Tibial nerve (tissue), 4 donors: ENCODE data around the gene ATAD3B. TPM values are rescaled to one million over a fixed set of nuclear protein-coding genes. Genes with fewer than 3 reads are reported as not detected.
A peak's percentile ranks its signal among the peaks of the same experiment; 100 is the strongest.
"Not testable (repeated sequence)": the region's sequence is repeated elsewhere in the genome, so short reads cannot be mapped to it uniquely, and the experiment has no call there.

Experiments used
- DNase-seq, 2 donors: peaks; one replicate each; pipeline ENCODE4 v3.0.0-alpha.2; 2019; ENCODE audit warnings: low spot score in 2 of 2
- H3K27ac ChIP-seq, 4 donors: fragments of 200-600 bp; sonication (generic) in 3 of 4; one replicate each; pipeline ENCODE4 v1.5.1; 2017 to 2019; ENCODE audit warnings: mild to moderate bottlenecking in 1 of 4
- H3K27me3 ChIP-seq, 2 donors: fragments of 200-600 bp; sonication (generic) in 1 of 2; one replicate each; pipeline versions ENCODE4 v1.5.1 to v1.6.0; 2017 to 2019
- H3K36me3 ChIP-seq, 3 donors: fragments of 200-600 bp; sonication (generic); one replicate each; pipeline ENCODE4 v1.5.1; 2018 to 2019
- H3K4me1 ChIP-seq, 4 donors: fragments of 200-600 bp; sonication (generic) in 3 of 4; one replicate each; pipeline ENCODE4 v1.5.1; 2017 to 2019
- H3K4me3 ChIP-seq, 4 donors: fragments of 200-600 bp; sonication (generic) in 3 of 4; one replicate each; pipeline ENCODE4 v1.5.1; 2017 to 2019; ENCODE audit warnings: mild to moderate bottlenecking in 1 of 4, moderate library complexity in 1 of 4
- H3K9me3 ChIP-seq, 4 donors: fragments of 200-600 bp; sonication (generic) in 3 of 4; one replicate each; pipeline ENCODE4 v1.5.1; 2017 to 2019
- EP300 ChIP-seq, 2 donors: sonication (generic); formaldehyde crosslinking; IDR thresholded peaks; one replicate each; pipeline ENCODE4 v1.6.1; 2017; ENCODE audit warnings: antibody characterized with exemption in 2 of 2, mild to moderate bottlenecking in 1 of 2
- POLR2A ChIP-seq, 2 donors: fragments of 450-650 bp; IDR thresholded peaks; one replicate each; pipeline ENCODE4 v1.6.1; 2017; ENCODE audit warnings: antibody characterized with exemption in 2 of 2, mild to moderate bottlenecking in 2 of 2, moderate library complexity in 2 of 2
- WGBS, 2 donors: methylation state at CpG; one replicate each; pipeline ENCODE4 v1.1.5; 2018; 5-methylcytosine and 5-hydroxymethylcytosine counted together
- total RNA-seq, 4 donors: library from RNA; depleted of rRNA; stranded (reverse); fragments of >200 nt; gene quantifications; one replicate each; pipeline ENCODE4 v1.1.0, GENCODE V29; 2016
- TF ChIP-seq, protein P1 (sequence below), 5 experiments: fragments of 200-600 bp in 3 of 5; fragments of 450-650 bp in 2 of 5; sonication (generic) in 3 of 5; IDR thresholded peaks; one replicate each; pipeline ENCODE4 v1.5.1; 2016 to 2019; ENCODE audit warnings: antibody characterized with exemption in 5 of 5, mild to moderate bottlenecking in 3 of 5, moderate library complexity in 2 of 5

ATAD3B gene
- total RNA-seq, 4 donors from 2014 or later, result 18.4 to 48.9 (median 22.5) TPM

DNA sequence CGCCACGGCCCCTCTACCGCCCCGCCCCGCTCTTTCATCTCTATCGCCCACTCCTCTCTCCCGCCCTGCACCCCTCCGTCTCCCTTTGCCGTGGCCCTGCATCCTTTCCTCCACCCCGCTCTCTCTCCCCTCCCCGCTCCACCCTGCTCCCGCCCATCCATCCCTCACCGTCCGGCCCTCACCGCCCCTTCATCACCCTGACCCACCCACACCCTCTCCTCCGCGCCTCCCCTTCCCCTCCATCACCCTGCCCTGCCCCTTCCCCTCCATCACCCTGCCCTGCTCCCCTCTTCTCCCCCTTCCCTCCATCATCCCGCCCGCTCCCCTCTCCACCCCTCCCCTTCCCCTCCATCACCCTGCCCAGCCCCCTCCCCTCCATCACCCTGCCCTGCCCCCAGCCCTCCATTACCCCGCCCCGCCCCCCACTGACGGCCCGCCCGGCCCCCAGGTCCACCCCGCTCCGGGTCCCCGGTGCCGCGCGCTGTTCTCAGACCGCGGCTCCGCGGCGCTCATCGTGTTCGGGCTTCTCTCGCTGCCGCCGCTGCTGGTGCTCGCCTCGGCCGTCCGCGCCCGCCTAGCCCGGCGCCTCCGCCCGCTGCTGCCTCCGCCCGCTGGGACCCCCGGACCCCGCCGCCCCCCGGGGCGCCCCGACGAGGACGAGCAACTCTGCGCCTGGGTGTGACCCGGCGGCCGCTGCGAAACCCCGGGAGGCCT, 44.3 kb upstream of the ATAD3B start:
- peaks cover 0 to 7% of the 10 kb centered on the region in 2 donors for H3K27me3 ChIP-seq
- H3K4me3 ChIP-seq, result peak overlapping the region in 3 of 4 donors; percentile 35 to 57 (median 46)
- 15 to 20% methylated on average over 21 to 27 of the region's 66 CpGs for WGBS, 2 donors
- H3K9me3 ChIP-seq, result no peaks in the 10 kb centered on the region
- no peaks in the 10 kb centered on the region for H3K36me3 ChIP-seq
- no peak for TF ChIP-seq POLR2A (IDR thresholded peaks at IDR 0.05)
- no peak for TF ChIP-seq EP300 (IDR thresholded peaks at IDR 0.05)
- TF ChIP-seq, protein P1, sequence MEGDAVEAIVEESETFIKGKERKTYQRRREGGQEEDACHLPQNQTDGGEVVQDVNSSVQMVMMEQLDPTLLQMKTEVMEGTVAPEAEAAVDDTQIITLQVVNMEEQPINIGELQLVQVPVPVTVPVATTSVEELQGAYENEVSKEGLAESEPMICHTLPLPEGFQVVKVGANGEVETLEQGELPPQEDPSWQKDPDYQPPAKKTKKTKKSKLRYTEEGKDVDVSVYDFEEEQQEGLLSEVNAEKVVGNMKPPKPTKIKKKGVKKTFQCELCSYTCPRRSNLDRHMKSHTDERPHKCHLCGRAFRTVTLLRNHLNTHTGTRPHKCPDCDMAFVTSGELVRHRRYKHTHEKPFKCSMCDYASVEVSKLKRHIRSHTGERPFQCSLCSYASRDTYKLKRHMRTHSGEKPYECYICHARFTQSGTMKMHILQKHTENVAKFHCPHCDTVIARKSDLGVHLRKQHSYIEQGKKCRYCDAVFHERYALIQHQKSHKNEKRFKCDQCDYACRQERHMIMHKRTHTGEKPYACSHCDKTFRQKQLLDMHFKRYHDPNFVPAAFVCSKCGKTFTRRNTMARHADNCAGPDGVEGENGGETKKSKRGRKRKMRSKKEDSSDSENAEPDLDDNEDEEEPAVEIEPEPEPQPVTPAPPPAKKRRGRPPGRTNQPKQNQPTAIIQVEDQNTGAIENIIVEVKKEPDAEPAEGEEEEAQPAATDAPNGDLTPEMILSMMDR (IDR thresholded peaks at IDR 0.05), result no peak
- peaks cover 10 to 76% (median 49%) of the 10 kb centered on the region in 4 donors for H3K4me1 ChIP-seq
- H3K27ac ChIP-seq, result peak overlapping the region; percentile 71 to 94 (median 84)
- DNase-seq, result no peak

DNA sequence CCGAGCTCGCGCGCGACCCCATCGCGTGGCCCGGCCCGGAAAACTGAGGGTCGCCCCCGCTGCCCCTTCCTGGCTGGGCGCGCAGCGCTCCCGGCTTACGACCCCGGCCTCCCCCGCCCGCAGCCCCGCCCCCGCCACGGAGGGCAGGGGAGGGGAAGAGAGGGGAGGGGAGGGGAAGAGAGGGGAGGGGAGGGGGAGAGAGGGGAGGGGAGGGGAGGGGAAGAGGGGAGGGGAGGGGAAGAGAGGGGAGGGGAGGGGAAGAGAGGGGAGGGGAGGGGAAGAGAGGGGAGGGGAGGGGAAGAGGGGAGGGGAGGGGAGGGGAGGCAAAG, 43.8 kb upstream of the ATAD3B start:
- no peak for DNase-seq
- H3K36me3 ChIP-seq, result no peaks in the 10 kb centered on the region
- H3K9me3 ChIP-seq, result no peaks in the 10 kb centered on the region
- H3K27ac ChIP-seq, result peak overlapping the region; percentile 71 to 94 (median 84)
- H3K27me3 ChIP-seq, result peaks cover 0 to 7% of the 10 kb centered on the region in 2 donors
- peak overlapping the region in 3 of 4 donors; percentile 35 to 57 (median 46) for H3K4me3 ChIP-seq
- H3K4me1 ChIP-seq, result peaks cover 10 to 76% (median 52%) of the 10 kb centered on the region in 4 donors
- WGBS, 2 donors, result no CpG with 5 or more reads among the region's 22 CpGs
- TF ChIP-seq POLR2A (IDR thresholded peaks at IDR 0.05) (no peak), EP300 (IDR thresholded peaks at IDR 0.05) (no peak)
- TF ChIP-seq, protein P1 (IDR thresholded peaks at IDR 0.05), result no peak

DNA sequence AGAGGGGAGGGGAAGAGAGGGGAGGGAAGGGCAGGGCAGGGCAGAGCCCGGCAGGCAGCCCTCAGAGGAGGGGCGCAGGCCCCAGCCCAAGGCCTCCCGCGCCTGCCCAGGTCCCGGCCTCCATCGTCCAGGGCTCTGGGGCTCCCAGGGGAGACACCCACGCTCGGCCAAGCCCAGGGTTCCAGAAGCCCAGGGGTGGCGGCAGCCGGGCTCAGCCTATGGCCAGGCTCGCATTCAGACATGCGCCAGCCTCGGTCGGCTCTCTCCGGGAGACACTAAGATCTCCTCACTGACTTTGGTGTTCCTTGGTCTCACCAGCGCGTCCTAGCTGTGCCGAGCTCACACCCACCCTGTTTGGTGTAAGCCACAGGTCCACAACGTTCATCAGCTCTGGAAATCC, 43.4 kb upstream of the ATAD3B start:
- no peak for DNase-seq
- Histone ChIP-seq H3K27ac (peak overlapping the region in 3 of 4 donors; percentile 24 to 99 (median 89)), H3K4me3 (no peak overlapping the region), H3K36me3 (no peaks in the 10 kb centered on the region), H3K4me1 (peaks cover 10 to 78% (median 52%) of the 10 kb centered on the region in 4 donors), H3K9me3 (no peaks in the 10 kb centered on the region), H3K27me3 (peaks cover 0 to 7% of the 10 kb centered on the region in 2 donors)
- 49 to 57% methylated on average over 19 of the region's 19 CpGs for WGBS, 2 donors
- TF ChIP-seq, protein P1 (IDR thresholded peaks at IDR 0.05), result no peak
- TF ChIP-seq EP300 (IDR thresholded peaks at IDR 0.05) (no peak), POLR2A (IDR thresholded peaks at IDR 0.05) (no peak)

DNA sequence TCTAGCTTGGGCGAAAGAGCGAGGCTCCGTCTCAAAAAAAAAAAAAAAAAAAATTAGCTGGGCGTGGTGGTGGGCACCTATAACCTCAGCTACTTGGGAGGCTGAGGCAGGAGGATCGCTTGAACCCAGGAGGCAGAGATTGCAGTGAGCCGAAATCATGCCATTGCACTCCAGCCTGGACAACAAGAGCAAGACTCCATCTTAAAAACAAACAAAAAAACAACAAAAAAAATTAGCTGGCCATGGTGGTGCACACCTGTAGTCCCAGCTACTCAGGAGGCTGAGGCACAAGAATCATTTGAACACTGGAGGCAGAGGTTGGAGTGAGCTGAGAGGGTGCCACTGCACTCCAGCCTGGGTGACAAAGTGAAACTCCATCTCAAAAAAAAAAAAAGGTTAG, 42.6 kb upstream of the ATAD3B start:
- not testable (repeated sequence) for H3K9me3 ChIP-seq, H3K27me3 ChIP-seq, H3K36me3 ChIP-seq, DNase-seq, H3K4me3 ChIP-seq
- Histone ChIP-seq H3K4me1 (peaks cover 10 to 82% (median 59%) of the 10 kb centered on the region in 4 donors), H3K27ac (peak overlapping the region in 2 of 4 donors; percentile 89 to 99)
- WGBS, 2 donors, result 92 to 94% methylated on average over 6 of the region's 6 CpGs

DNA sequence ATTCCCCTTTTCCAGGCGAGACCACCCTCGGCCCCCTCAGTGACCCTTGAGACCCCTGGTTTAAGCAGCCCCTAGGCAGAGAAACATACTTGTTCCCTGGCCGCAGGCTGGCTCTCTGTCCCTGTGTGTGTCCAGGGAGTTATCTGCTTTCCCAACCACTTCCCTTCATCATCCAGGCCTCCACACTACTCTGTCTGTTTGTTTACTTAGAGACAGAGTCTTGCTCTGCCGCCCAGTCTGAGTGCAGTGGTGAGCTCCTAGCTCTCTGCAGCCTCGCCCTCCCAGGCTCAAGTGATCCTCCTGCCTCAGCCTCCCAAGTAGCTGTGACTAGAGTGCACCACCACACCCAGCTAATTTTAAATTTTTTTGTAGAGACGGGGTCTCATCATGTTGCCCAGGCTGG, 41.9 kb upstream of the ATAD3B start:
- Histone ChIP-seq H3K9me3 (no peaks in the 10 kb centered on the region), H3K27ac (peak overlapping the region; percentile 49 to 99 (median 86)), H3K4me3 (no peak overlapping the region), H3K4me1 (peaks cover 10 to 89% (median 66%) of the 10 kb centered on the region in 4 donors), H3K27me3 (peaks cover 0 to 7% of the 10 kb centered on the region in 2 donors), H3K36me3 (no peaks in the 10 kb centered on the region)
- TF ChIP-seq POLR2A (IDR thresholded peaks at IDR 0.05) (no peak), EP300 (IDR thresholded peaks at IDR 0.05) (no peak)
- TF ChIP-seq, protein P1 (IDR thresholded peaks at IDR 0.05), result no peak
- no peak for DNase-seq
- WGBS, 2 donors, result 49 to 54% methylated on average over 6 of the region's 6 CpGs
